A549 (cell line): ENCODE data around the gene CAMTA1.

Source experiments
- CHD2 ChIP-seq: fragments of 150-350 bp; IDR thresholded peaks from 2 replicates; pipeline ENCODE4 v1.6.1; 2014; ENCODE audit warnings: low read length; ENCODE audit not compliant: partially characterized antibody
- POLR2A ChIP-seq: IDR thresholded peaks from 2 replicates; pipeline ENCODE4 v1.6.1; 2012; ENCODE audit warnings: mild to moderate bottlenecking, low read length
- RAD21 ChIP-seq, 2 experiments: fragments of >200 bp in 1 of 2; sonication (Bioruptor Twin) in 1 of 2; formaldehyde crosslinking in 1 of 2; IDR thresholded peaks in 1 of 2; conservative IDR thresholded peaks in 1 of 2; 2 replicates in 1 of 2; 3 replicates in 1 of 2; pipeline ENCODE4 v1.6.1; 2012 to 2018; ENCODE audit warnings: inconsistent platforms in 1 of 2

DNA sequence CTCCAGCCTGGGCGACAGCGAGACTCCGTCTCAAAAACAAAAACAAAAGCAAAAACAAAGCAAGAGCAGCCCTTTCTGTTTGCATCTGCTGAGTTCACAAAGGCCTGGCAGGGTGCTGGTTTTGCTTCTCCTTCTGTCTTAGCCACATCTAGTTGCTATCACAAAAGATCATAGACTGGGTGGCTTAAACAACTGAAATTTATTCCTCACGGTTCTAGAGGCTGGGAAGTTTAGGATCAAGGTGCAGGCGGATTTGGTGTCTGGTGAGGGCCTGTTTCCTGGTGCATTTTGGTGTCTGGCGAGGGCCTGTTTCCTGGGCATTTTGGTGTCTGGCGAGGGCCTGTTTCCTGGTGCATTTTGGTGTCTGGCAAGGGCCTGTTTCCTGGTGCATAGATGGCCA is 471.3 kb downstream of the CAMTA1 start:
- TF ChIP-seq CHD2 (no peak), POLR2A (no peak), RAD21 (conservative IDR thresholded peaks at IDR 0.05 in 1 of 2, IDR thresholded peaks at IDR 0.05 in 1 of 2) (no peak)
